Trophoblast cell (in vitro differentiated cells and primary cell): ENCODE data around the gene HAO2.

Experiments
- DNase-seq, 2 donors: peaks; one replicate each; pipeline ENCODE4 v3.0.0-alpha.2; 2016
- H2AFZ ChIP-seq: 2 replicates; pipeline ENCODE4 v1.6.1; 2013; ENCODE audit warnings: low read length, moderate library complexity, mild to moderate bottlenecking; ENCODE audit not compliant: insufficient read depth, poor library complexity
- H2AK5ac ChIP-seq: 2 replicates; pipeline ENCODE4 v1.6.1; 2013; ENCODE audit warnings: mild to moderate bottlenecking, low read length
- H2BK120ac ChIP-seq: 2 replicates; pipeline ENCODE4 v1.6.1; 2013; ENCODE audit warnings: low read length, mild to moderate bottlenecking, moderate library complexity; ENCODE audit not compliant: insufficient read depth, poor library complexity
- H2BK12ac ChIP-seq: 2 replicates; pipeline ENCODE4 v1.6.1; 2013; ENCODE audit warnings: mild to moderate bottlenecking, low read length, moderate library complexity
- H2BK5ac ChIP-seq: 2 replicates; pipeline ENCODE4 v1.6.1; 2013; ENCODE audit warnings: low read length, low read depth, moderate library complexity, mild to moderate bottlenecking; ENCODE audit not compliant: poor library complexity
- H3K14ac ChIP-seq: 2 replicates; pipeline ENCODE4 v1.6.1; 2013; ENCODE audit warnings: mild to moderate bottlenecking, low read length
- H3K18ac ChIP-seq: 2 replicates; pipeline ENCODE4 v1.6.1; 2013; ENCODE audit warnings: mild to moderate bottlenecking, low read length
- H3K23ac ChIP-seq: 2 replicates; pipeline ENCODE4 v1.6.1; 2013; ENCODE audit warnings: low read length
- H3K27ac ChIP-seq: 2 replicates; pipeline ENCODE4 v1.5.1; 2013; ENCODE audit warnings: low read depth, mild to moderate bottlenecking, inconsistent platforms, low read length, moderate library complexity
- H3K27me3 ChIP-seq: 2 replicates; pipeline ENCODE4 v1.6.1; 2013; ENCODE audit warnings: inconsistent platforms, mild to moderate bottlenecking, low read length, moderate library complexity; ENCODE audit not compliant: insufficient read depth
- H3K36me3 ChIP-seq, 2 experiments: 1 replicate in 1 of 2; 2 replicates in 1 of 2; pipeline ENCODE4 v1.6.1; 2013; ENCODE audit warnings: low read length in 2 of 2, mild to moderate bottlenecking in 2 of 2, moderate library complexity in 1 of 2; ENCODE audit not compliant: insufficient read depth in 2 of 2, control insufficient read depth in 1 of 2
- H3K4ac ChIP-seq: 2 replicates; pipeline ENCODE4 v1.6.1; 2013; ENCODE audit warnings: low read depth, mild to moderate bottlenecking, low read length, moderate library complexity
- H3K4me1 ChIP-seq, 2 experiments: 1 replicate in 1 of 2; 2 replicates in 1 of 2; pipeline ENCODE4 v1.6.1; 2013; ENCODE audit warnings: low read length in 2 of 2, mild to moderate bottlenecking in 2 of 2, moderate library complexity in 1 of 2; ENCODE audit not compliant: insufficient read depth in 2 of 2, control insufficient read depth in 1 of 2
- H3K4me2 ChIP-seq: 2 replicates; pipeline ENCODE4 v1.6.1; 2013; ENCODE audit warnings: inconsistent platforms, mild to moderate bottlenecking, low read length, moderate library complexity
- H3K4me3 ChIP-seq: 2 replicates; pipeline ENCODE4 v1.5.1; 2013; ENCODE audit warnings: mild to moderate bottlenecking, low read depth, low read length, inconsistent platforms
- H3K79me1 ChIP-seq: one replicate; pipeline ENCODE4 v1.6.1; 2013; ENCODE audit warnings: low read length
- H3K79me2 ChIP-seq: 2 replicates; pipeline ENCODE4 v1.6.1; 2013; ENCODE audit warnings: low read length, mild to moderate bottlenecking; ENCODE audit not compliant: control insufficient read depth, insufficient read depth, poor library complexity
- H3K9ac ChIP-seq: 2 replicates; pipeline ENCODE4 v1.6.1; 2013; ENCODE audit warnings: mild to moderate bottlenecking, low read length
- H3K9me3 ChIP-seq: 2 replicates; pipeline ENCODE4 v1.6.1; 2013; ENCODE audit warnings: low read depth, mild to moderate bottlenecking, control low read depth, inconsistent platforms, low read length; ENCODE audit not compliant: insufficient read depth
- H4K12ac ChIP-seq: 2 replicates; pipeline ENCODE4 v1.6.1; 2013; ENCODE audit warnings: low read depth, mild to moderate bottlenecking, low read length, moderate library complexity
- H4K8ac ChIP-seq: 2 replicates; pipeline ENCODE4 v1.6.1; 2013; ENCODE audit warnings: low read depth, mild to moderate bottlenecking, low read length, moderate library complexity
- H4K91ac ChIP-seq: one replicate; pipeline ENCODE4 v1.6.1; 2013; ENCODE audit warnings: low read depth, mild to moderate bottlenecking, low read length, moderate library complexity
- WGBS: extraction: QIAGEN DNeasy Blood & Tissue Kit; methylation state at CpG from one replicate; pipeline ENCODE4 v1.1.7; 2013; ENCODE audit warnings: missing lambda C conversion rate; ENCODE audit not compliant: insufficient read length, insufficient coverage; ENCODE audit errors: extremely low coverage; 5-methylcytosine and 5-hydroxymethylcytosine counted together

The HAO2 gene

DNA sequence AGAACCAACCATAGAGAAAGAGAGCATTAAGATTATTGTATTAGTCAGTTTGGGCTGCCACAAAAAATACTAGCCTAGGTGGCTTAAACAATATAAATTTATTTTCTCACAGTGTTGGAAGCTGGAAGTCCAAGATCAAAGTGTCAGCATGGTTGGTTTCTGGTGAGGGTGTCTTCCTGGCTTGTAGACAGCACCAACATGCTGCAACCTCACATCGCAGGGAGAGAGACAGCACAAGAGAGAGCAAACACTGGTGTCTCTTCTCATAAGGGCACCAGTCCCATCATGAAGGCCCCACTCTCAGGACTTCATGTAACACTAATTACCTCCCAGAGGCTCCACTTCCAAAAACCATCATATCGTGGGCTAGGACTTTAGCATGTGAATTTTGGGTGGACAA is 30.6 kb upstream of the HAO2 start:
- H2BK5ac ChIP-seq: no peak overlapping the region

DNA sequence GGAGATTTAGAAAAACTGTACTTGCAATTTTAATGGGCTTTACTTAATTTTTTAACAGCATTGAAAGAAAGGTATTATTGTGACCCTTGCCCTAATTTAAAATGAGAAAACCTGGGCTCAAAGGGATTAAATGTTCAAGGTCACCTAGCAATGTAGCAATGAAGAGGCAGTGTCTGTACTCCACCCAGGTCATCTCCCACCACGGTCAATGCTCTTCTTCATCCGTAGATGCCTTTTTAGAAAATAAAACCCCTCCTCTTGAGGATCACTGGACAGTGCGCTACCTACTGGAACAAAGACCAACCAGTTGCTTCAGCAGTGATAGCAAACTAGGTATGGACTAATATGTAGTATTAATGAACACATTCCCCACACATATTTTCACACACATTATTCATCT is 29.8 kb upstream of the HAO2 start:
- Histone ChIP-seq H2AK5ac (no peak overlapping the region), H3K4ac (no peak overlapping the region), H3K18ac (no peak overlapping the region), H3K27me3 (no peaks in the 10 kb centered on the region), H2BK120ac (no peak overlapping the region), H2AFZ (no peak overlapping the region), H4K8ac (no peak overlapping the region), H2BK12ac (no peak overlapping the region), H3K9ac (no peak overlapping the region), H3K79me2 (no peaks in the 10 kb centered on the region), H3K4me2 (no peak overlapping the region), H4K12ac (no peak overlapping the region), H3K23ac (no peak overlapping the region), H2BK5ac (no peak overlapping the region), H3K36me3 (no peaks in the 10 kb centered on the region), H3K4me3 (no peak overlapping the region), H3K14ac (no peak overlapping the region), H4K91ac (no peak overlapping the region), H3K79me1 (no peaks in the 10 kb centered on the region), H3K9me3 (no peaks in the 10 kb centered on the region), H3K27ac (no peak overlapping the region), H3K4me1 (no peaks in the 10 kb centered on the region)
- WGBS: no CpG with 5 or more reads among the region's 3 CpGs
- no peak for DNase-seq

More for the DNA sequence above, 30.6 kb upstream of the HAO2 start:
- H2AK5ac ChIP-seq: no peak overlapping the region
- no peak overlapping the region for H3K14ac ChIP-seq
- no peaks in the 10 kb centered on the region for H3K4me1 ChIP-seq
- no peak overlapping the region for H3K23ac ChIP-seq
- no CpG with 5 or more reads among the region's 2 CpGs for WGBS
- H3K4me2 ChIP-seq: no peak overlapping the region
- no peak overlapping the region for H2AFZ ChIP-seq
- no peaks in the 10 kb centered on the region for H3K36me3 ChIP-seq
- DNase-seq: no peak
- no peak overlapping the region for H2BK120ac ChIP-seq
- H3K79me2 ChIP-seq: no peaks in the 10 kb centered on the region
- no peak overlapping the region for H4K8ac ChIP-seq
- H3K27me3 ChIP-seq: no peaks in the 10 kb centered on the region
- no peak overlapping the region for H3K4ac ChIP-seq
- no peak overlapping the region for H2BK12ac ChIP-seq
- H3K9me3 ChIP-seq: no peaks in the 10 kb centered on the region
- no peak overlapping the region for H3K4me3 ChIP-seq
- no peak overlapping the region for H3K9ac ChIP-seq
- H4K91ac ChIP-seq: no peak overlapping the region
- H3K79me1 ChIP-seq: no peaks in the 10 kb centered on the region
- H4K12ac ChIP-seq: no peak overlapping the region
- no peak overlapping the region for H3K27ac ChIP-seq
- no peak overlapping the region for H3K18ac ChIP-seq

DNA sequence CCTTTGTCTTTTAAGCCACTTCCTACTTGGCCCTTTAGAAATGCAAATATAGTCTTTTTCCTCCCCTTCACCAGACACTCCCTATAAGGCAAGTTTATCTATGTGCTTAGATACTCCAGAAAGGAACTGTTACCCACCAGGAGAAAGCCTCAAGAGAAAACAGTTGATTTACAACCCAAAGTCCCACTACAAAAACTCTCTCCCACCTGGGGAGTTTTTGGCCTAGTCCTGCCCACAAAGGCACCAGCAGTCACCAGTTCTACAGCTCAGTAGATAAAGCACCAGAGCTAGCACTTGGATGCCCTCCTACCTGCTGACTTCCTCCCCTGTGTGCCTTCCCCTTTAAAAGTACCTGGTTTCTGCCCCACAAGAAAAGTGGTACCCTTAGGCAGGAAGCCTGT is 27.7 kb upstream of the HAO2 start:
- H3K36me3 ChIP-seq: no peaks in the 10 kb centered on the region
- no peak overlapping the region for H4K8ac ChIP-seq
- no peak overlapping the region for H3K23ac ChIP-seq
- H2BK120ac ChIP-seq: no peak overlapping the region
- H3K79me1 ChIP-seq: no peaks in the 10 kb centered on the region
- H2BK5ac ChIP-seq: no peak overlapping the region
- H3K79me2 ChIP-seq: no peaks in the 10 kb centered on the region
- no peaks in the 10 kb centered on the region for H3K27me3 ChIP-seq
- no peak overlapping the region for H3K9ac ChIP-seq
- DNase-seq: no peak
- no peak overlapping the region for H2AFZ ChIP-seq
- H3K4ac ChIP-seq: no peak overlapping the region
- H3K27ac ChIP-seq: no peak overlapping the region
- no peak overlapping the region for H3K4me3 ChIP-seq
- no peak overlapping the region for H3K18ac ChIP-seq
- no peak overlapping the region for H3K4me2 ChIP-seq
- H2BK12ac ChIP-seq: no peak overlapping the region
- no peaks in the 10 kb centered on the region for H3K4me1 ChIP-seq
- no peaks in the 10 kb centered on the region for H3K9me3 ChIP-seq
- H3K14ac ChIP-seq: no peak overlapping the region
- H4K12ac ChIP-seq: no peak overlapping the region
- no peak overlapping the region for H4K91ac ChIP-seq
- H2AK5ac ChIP-seq: no peak overlapping the region

DNA sequence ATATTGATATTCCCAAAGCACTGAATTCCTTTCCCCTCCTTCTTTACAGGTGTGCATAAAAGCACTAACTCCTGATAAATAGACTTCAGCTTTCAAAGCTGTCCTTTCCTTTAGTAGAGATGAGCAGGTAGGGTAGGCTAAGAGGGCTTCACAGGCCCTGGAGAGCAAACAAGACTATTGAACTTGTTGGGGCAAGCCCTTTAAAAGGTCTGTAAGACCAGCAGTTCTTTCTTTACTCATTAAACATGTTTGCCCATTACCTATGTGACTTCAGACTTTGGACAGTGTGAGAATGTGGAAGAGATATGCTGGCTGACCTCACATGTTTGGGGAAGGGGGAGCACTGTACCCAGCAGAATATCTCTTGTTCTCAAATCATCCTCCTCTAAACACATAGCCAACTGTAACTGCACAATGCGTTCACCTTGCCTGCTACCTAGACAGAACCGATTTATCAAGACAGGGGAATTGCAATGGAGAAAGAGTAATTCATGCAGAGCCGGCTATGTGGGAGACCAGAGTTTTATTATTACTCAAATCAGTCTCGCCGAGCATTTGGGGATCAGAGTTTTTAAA is 27.1 kb upstream of the HAO2 start:
- Histone ChIP-seq H3K79me2 (no peaks in the 10 kb centered on the region), H3K4me3 (no peak overlapping the region), H3K23ac (no peak overlapping the region), H3K4me1 (no peaks in the 10 kb centered on the region), H3K4me2 (no peak overlapping the region), H2AK5ac (no peak overlapping the region), H3K14ac (no peak overlapping the region), H2AFZ (no peak overlapping the region), H2BK12ac (no peak overlapping the region), H4K12ac (no peak overlapping the region), H3K27me3 (no peaks in the 10 kb centered on the region), H3K18ac (no peak overlapping the region), H4K8ac (no peak overlapping the region), H2BK120ac (no peak overlapping the region), H3K9ac (no peak overlapping the region), H2BK5ac (no peak overlapping the region), H4K91ac (no peak overlapping the region), H3K36me3 (no peaks in the 10 kb centered on the region), H3K9me3 (no peaks in the 10 kb centered on the region), H3K27ac (no peak overlapping the region), H3K4ac (no peak overlapping the region), H3K79me1 (no peaks in the 10 kb centered on the region)
- DNase-seq: no peak
- no CpG with 5 or more reads among the region's 5 CpGs for WGBS
